Activated B cell treated with CpG ODN at 0.5 μM for 24 hours (primary cell): ENCODE measurements around the gene CEMIP2. TPM values are rescaled to one million over a fixed set of nuclear protein-coding genes. Genes with fewer than 3 reads are reported as not detected.

Source experiments
- ATAC-seq: fragments of 200-7000 bp; cut with Tn5 transposase; one replicate; pipeline ENCODE4 v1.10.0; 2021; ENCODE audit warnings: low read depth, mild to moderate bottlenecking, moderate library complexity
- CTCF ChIA-PET: fragments of 350-600 bp; sonication (Branson Sonifier 250); formaldehyde crosslinking; loops from one replicate; lab custom pipeline; 2021; ENCODE audit warnings: antibody characterized with exemption; lab: Charles Lee
- POLR2A ChIA-PET: fragments of 350-600 bp; sonication (Branson Sonifier 250); formaldehyde crosslinking; loops from one replicate; lab custom pipeline; 2021; ENCODE audit warnings: antibody characterized with exemption; lab: Charles Lee
- DNase-seq: peaks from one replicate; pipeline ENCODE4 v3.0.0; 2022
- H3K27ac Mint-ChIP-seq: one replicate; pipeline ENCODE4 v1.8.0; 2020; ENCODE audit warnings: mixed read lengths
- H3K27me3 Mint-ChIP-seq: one replicate; pipeline ENCODE4 v1.8.0; 2021; ENCODE audit warnings: mixed read lengths
- H3K36me3 Mint-ChIP-seq: one replicate; pipeline ENCODE4 v1.8.0; 2021; ENCODE audit warnings: low read depth, mixed read lengths
- H3K4me1 Mint-ChIP-seq: one replicate; pipeline ENCODE4 v1.8.0; 2021; ENCODE audit warnings: mixed read lengths
- H3K4me3 Mint-ChIP-seq: one replicate; pipeline ENCODE4 v1.8.0; 2020; ENCODE audit warnings: mild to moderate bottlenecking, mixed read lengths
- H3K9me3 Mint-ChIP-seq: one replicate; pipeline ENCODE4 v1.8.0; 2020; ENCODE audit warnings: mixed read lengths
- CTCF ChIP-seq: fragments of 200-600 bp; IDR thresholded peaks from one replicate; pipeline ENCODE4 v1.8.0; 2022; ENCODE audit warnings: antibody characterized with exemption, mild to moderate bottlenecking
- intact Hi-C: fragments of 100-400 bp; cut with micrococcal nuclease; formaldehyde crosslinking; loops from one replicate; pipeline ENCODE4 v1.15.1; 2024
- total RNA-seq: library from RNA; stranded (reverse); gene quantifications from 2 replicates; pipeline ENCODE4 v1.2.3, GENCODE V29; 2022

CEMIP2 gene
- total RNA-seq, 1 donor from 2014 or later: 25.5 TPM

- intact Hi-C loops: loop anchor here (5.0 kb wide), 2 partner anchors 63 to 77 kb away; partner anchors contain the start of gene CEMIP2
- no peaks in the 10 kb centered on the region for H3K4me1 Mint-ChIP-seq
- TF ChIP-seq CTCF: no peak
- CTCF ChIA-PET: no interaction called here
- H3K9me3 Mint-ChIP-seq: no peaks in the 10 kb centered on the region
- no peak for ATAC-seq
- POLR2A ChIA-PET: interaction anchor here (0.6 kb wide), 1 partner anchor 71 kb away, joined by 3 read pairs; no protein-coding TSS in a partner anchor
- H3K36me3 Mint-ChIP-seq: peaks cover 80% of the 10 kb centered on the region
- no peak for DNase-seq
- H3K27me3 Mint-ChIP-seq: no peaks in the 10 kb centered on the region
- no peak overlapping the region for H3K27ac Mint-ChIP-seq
- no peak overlapping the region for H3K4me3 Mint-ChIP-seq
Measured at GRCh38 chr9:71704796-71705195, 63.5 kb downstream of the CEMIP2 start.

GRCh38 chr9:71703172-71703872 is 65.0 kb downstream of the CEMIP2 start:
- Mint-ChIP-seq H3K36me3 (peaks cover 80% of the 10 kb centered on the region), H3K4me3 (no peak overlapping the region), H3K4me1 (no peaks in the 10 kb centered on the region), H3K27me3 (no peaks in the 10 kb centered on the region), H3K9me3 (no peaks in the 10 kb centered on the region), H3K27ac (no peak overlapping the region)
- intact Hi-C loops: loop anchor here (2.0 to 5.0 kb wide), 3 partner anchors 13 to 76 kb away; partner anchors contain the start of gene CEMIP2
- CTCF ChIA-PET: no interaction called here
- ATAC-seq (no peak), DNase-seq (no peak)
- TF ChIP-seq CTCF: no peak
- POLR2A ChIA-PET: no interaction called here

- peaks cover 8% of the 10 kb centered on the region for H3K4me1 Mint-ChIP-seq
- peaks cover 79% of the 10 kb centered on the region for H3K36me3 Mint-ChIP-seq
- H3K9me3 Mint-ChIP-seq: no peaks in the 10 kb centered on the region
- no peaks in the 10 kb centered on the region for H3K27me3 Mint-ChIP-seq
- CTCF ChIA-PET: no interaction called here
- POLR2A ChIA-PET: no interaction called here
- TF ChIP-seq CTCF: no peak
- no peak overlapping the region for H3K27ac Mint-ChIP-seq
- intact Hi-C loops: no loop called here
- H3K4me3 Mint-ChIP-seq: no peak overlapping the region
- no peak for ATAC-seq
- DNase-seq: no peak
Measured at GRCh38 chr9:71697882-71698281, 70.4 kb downstream of the CEMIP2 start.

GRCh38 chr9:71694332-71694731 is 74.0 kb downstream of the CEMIP2 start:
- H3K36me3 Mint-ChIP-seq: peaks cover 79% of the 10 kb centered on the region
- TF ChIP-seq CTCF: no peak
- POLR2A ChIA-PET: no interaction called here
- H3K27ac Mint-ChIP-seq: no peak overlapping the region
- CTCF ChIA-PET: no interaction called here
- no peaks in the 10 kb centered on the region for H3K9me3 Mint-ChIP-seq
- intact Hi-C loops: no loop called here
- no peak for ATAC-seq
- H3K4me3 Mint-ChIP-seq: no peak overlapping the region
- H3K27me3 Mint-ChIP-seq: no peaks in the 10 kb centered on the region
- DNase-seq: no peak
- H3K4me1 Mint-ChIP-seq: peaks cover 8% of the 10 kb centered on the region

GRCh38 chr9:71693607-71694006 is 74.7 kb downstream of the CEMIP2 start:
- no peak for TF ChIP-seq CTCF
- Mint-ChIP-seq H3K36me3 (peaks cover 79% of the 10 kb centered on the region), H3K4me3 (no peak overlapping the region), H3K27ac (no peak overlapping the region), H3K9me3 (no peaks in the 10 kb centered on the region), H3K27me3 (no peaks in the 10 kb centered on the region), H3K4me1 (peaks cover 8% of the 10 kb centered on the region)
- ChIA-PET CTCF (no interaction called here), POLR2A (no interaction called here)
- intact Hi-C loops: no loop called here
- DNase-seq: no peak
- no peak for ATAC-seq
